GM23248 (cell line): ENCODE measurements around the gene ISOC2. TPM values are rescaled to one million over a fixed set of nuclear protein-coding genes. Genes with fewer than 3 reads are reported as not detected.
"Not testable (repeated sequence)": the region's sequence is repeated elsewhere in the genome, so short reads cannot be mapped to it uniquely, and the experiment has no call there.

ENCODE experiments used
- DNase-seq: peaks from one replicate; pipeline ENCODE4 v3.0.0-alpha.2; 2015
- H2AFZ ChIP-seq: fragments of 200-600 bp; sonication (generic); 2 replicates; pipeline ENCODE4 v1.6.1; 2016; ENCODE audit warnings: antibody characterized with exemption
- H3F3A ChIP-seq: fragments of 200-600 bp; sonication (generic); 2 replicates; pipeline ENCODE4 v1.6.1; 2016; ENCODE audit warnings: mild to moderate bottlenecking, antibody characterized with exemption, mixed run types; ENCODE audit not compliant: insufficient read depth
- H3K27ac ChIP-seq: fragments of 200-600 bp; sonication (generic); 2 replicates; pipeline ENCODE4 v1.5.1; 2016; ENCODE audit warnings: mild to moderate bottlenecking
- H3K27me3 ChIP-seq: fragments of 200-600 bp; sonication (generic); replicated peaks from 2 replicates; pipeline ENCODE4 v1.6.1; 2016; ENCODE audit warnings: mild to moderate bottlenecking; ENCODE audit not compliant: insufficient read depth
- H3K36me3 ChIP-seq: fragments of 200-600 bp; sonication (generic); 2 replicates; pipeline ENCODE4 v1.6.1; 2016; ENCODE audit warnings: low read depth, mild to moderate bottlenecking
- H3K4me1 ChIP-seq: fragments of 200-600 bp; sonication (generic); 2 replicates; pipeline ENCODE4 v1.6.1; 2016; ENCODE audit warnings: mild to moderate bottlenecking; ENCODE audit not compliant: insufficient read depth
- H3K4me2 ChIP-seq: fragments of 200-600 bp; sonication (generic); one replicate; pipeline ENCODE4 v1.6.1; 2016; ENCODE audit warnings: mild to moderate bottlenecking; ENCODE audit not compliant: unreplicated experiment
- H3K4me3 ChIP-seq: fragments of 200-600 bp; sonication (generic); 2 replicates; pipeline ENCODE4 v1.5.1; 2016; ENCODE audit warnings: mild to moderate bottlenecking
- H3K79me2 ChIP-seq: fragments of 200-600 bp; sonication (generic); 2 replicates; pipeline ENCODE4 v1.6.1; 2016; ENCODE audit warnings: mild to moderate bottlenecking; ENCODE audit not compliant: insufficient read depth
- H3K9ac ChIP-seq: fragments of 200-600 bp; sonication (generic); 2 replicates; pipeline ENCODE4 v1.6.1; 2016; ENCODE audit warnings: mild to moderate bottlenecking
- H3K9me2 ChIP-seq: fragments of 200-600 bp; sonication (generic); 2 replicates; pipeline ENCODE4 v1.6.1; 2016; ENCODE audit warnings: mixed run types, mild to moderate bottlenecking, moderate library complexity; ENCODE audit not compliant: insufficient read depth
- H3K9me3 ChIP-seq: fragments of 200-600 bp; sonication (generic); one replicate; pipeline ENCODE4 v1.6.1; 2017; ENCODE audit warnings: low read depth
- H4K20me1 ChIP-seq: fragments of 200-600 bp; sonication (generic); 2 replicates; pipeline ENCODE4 v1.6.0; 2016; ENCODE audit not compliant: insufficient read depth
- EZH2 ChIP-seq: fragments of 200-600 bp; sonication (generic); IDR thresholded peaks from 2 replicates; pipeline ENCODE4 v1.6.1; 2018; ENCODE audit warnings: antibody characterized with exemption, mild to moderate bottlenecking; ENCODE audit not compliant: insufficient read depth, poor library complexity, severe bottlenecking
- EZH2phosphoT487 ChIP-seq: fragments of 200-600 bp; sonication (generic); IDR thresholded peaks from 2 replicates; pipeline ENCODE4 v1.6.1; 2018; ENCODE audit warnings: antibody characterized with exemption, moderate library complexity, mild to moderate bottlenecking, low read depth; ENCODE audit not compliant: insufficient read depth
- WGBS, 2 experiments: methylation state at CpG; one replicate each; pipeline ENCODE4 v1.1.6; 2015 to 2017; ENCODE audit warnings: low lambda C conversion rate in 2 of 2, low coverage in 1 of 2; ENCODE audit errors: missing lambda C conversion rate in 2 of 2; 5-methylcytosine and 5-hydroxymethylcytosine counted together
- in situ Hi-C: fragments of 300-500 bp; cut with MboI; formaldehyde crosslinking; loops from 2 replicates; pipeline ENCODE4 v1.15.0; 2020
- polyA plus RNA-seq: library from polyadenylated mRNA; unstranded; fragments of >200 nt; fragmentation: Nextera tagmentation; extraction: Ambion mirVana; gene quantifications from 2 replicates; pipeline ENCODE4 v1.2.1, GENCODE V29; 2016
- total RNA-seq: library from RNA; depleted of rRNA; stranded (reverse); fragments of >200 nt; shearing (Covaris generic); gene quantifications from 2 replicates; pipeline ENCODE4 v1.2.3, GENCODE V29; 2014

The ISOC2 gene
- total and polyA plus RNA-seq, 2 experiments from 2014 or later = 34.0 to 103 TPM

DNA sequence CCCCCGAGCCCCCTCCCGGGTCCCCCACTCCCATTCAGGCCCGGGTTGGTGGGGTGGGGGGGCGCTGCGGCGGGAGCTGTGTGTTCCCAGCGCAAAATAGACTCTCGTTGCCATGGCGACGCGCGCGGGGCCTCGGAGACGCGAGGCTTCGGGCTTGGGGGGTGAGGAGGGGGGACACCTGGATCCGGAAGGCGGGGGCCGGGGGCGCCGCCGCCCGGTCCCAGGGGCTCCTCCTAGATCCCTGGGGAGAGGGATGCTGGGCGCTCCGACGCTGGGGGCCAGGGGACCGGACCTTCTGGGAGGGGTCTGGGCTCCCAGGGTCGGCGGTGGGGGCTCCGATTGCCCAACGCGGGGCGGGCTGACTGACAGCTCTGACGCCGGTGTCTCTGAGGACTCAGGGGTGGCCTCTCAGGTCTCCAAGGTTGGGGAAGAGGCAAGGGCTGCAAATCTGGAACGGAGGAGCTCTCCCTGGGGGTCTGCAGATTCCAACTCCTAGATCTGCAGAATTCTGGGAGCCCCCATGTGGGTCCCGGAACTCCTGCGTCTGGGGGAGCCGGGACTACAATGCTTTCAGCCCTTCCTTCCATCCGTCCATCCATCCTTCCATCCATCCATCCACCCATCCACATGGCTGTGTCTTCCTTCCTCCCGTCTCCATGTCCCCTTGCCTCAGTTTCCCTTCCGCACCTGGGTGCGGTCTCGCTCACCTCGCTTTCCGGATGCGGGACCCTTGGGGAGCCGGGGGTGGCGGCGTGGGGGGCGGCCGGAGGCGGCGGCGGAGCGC, 9.3 kb downstream of the ISOC2 start:
- no peaks in the 10 kb centered on the region for H3K36me3 ChIP-seq
- H3K4me3 ChIP-seq = peak overlapping the region; percentile 12; the same call in 1 of the 2 replicates
- no peak overlapping the region for H3K27ac ChIP-seq
- peak overlapping the region; percentile 42 for H3K4me2 ChIP-seq
- no peaks in the 10 kb centered on the region; the same call in 1 of the 2 replicates for H4K20me1 ChIP-seq
- in situ Hi-C loops = no loop called here
- TF ChIP-seq EZH2phosphoT487 = no peak
- TF ChIP-seq EZH2 = peak; percentile 22
- peak; percentile 25 for DNase-seq
- H2AFZ ChIP-seq = no peak overlapping the region
- peaks cover 24% of the 10 kb centered on the region for H3K27me3 ChIP-seq
- 2 to 3% methylated on average over 18 to 57 of the region's 57 CpGs for WGBS, 2 experiments
- H3K9me3 ChIP-seq = no peaks in the 10 kb centered on the region
- H3F3A ChIP-seq = no peaks in the 10 kb centered on the region; the same call in 1 of the 2 replicates
- no peaks in the 10 kb centered on the region for H3K4me1 ChIP-seq
- H3K9me2 ChIP-seq = no peaks in the 10 kb centered on the region
- no peaks in the 10 kb centered on the region for H3K79me2 ChIP-seq
- no peak overlapping the region for H3K9ac ChIP-seq

- Histone ChIP-seq H4K20me1 (no peaks in the 10 kb centered on the region; the same call in 1 of the 2 replicates), H3K4me3 (peak overlapping the region; percentile 12; the same call in 1 of the 2 replicates), H3K4me1 (no peaks in the 10 kb centered on the region), H3K27me3 (peaks cover 28% of the 10 kb centered on the region), H3K36me3 (no peaks in the 10 kb centered on the region), H3K27ac (no peak overlapping the region), H3K4me2 (peak overlapping the region; percentile 42), H3K9ac (no peak overlapping the region), H3F3A (no peaks in the 10 kb centered on the region; the same call in 1 of the 2 replicates), H2AFZ (no peak overlapping the region), H3K9me2 (no peaks in the 10 kb centered on the region), H3K79me2 (no peaks in the 10 kb centered on the region), H3K9me3 (no peaks in the 10 kb centered on the region)
- 2 to 13% methylated on average over 9 to 58 of the region's 80 CpGs for WGBS, 2 experiments
- TF ChIP-seq EZH2phosphoT487 (0 out of 2 replicates have a peak, but pooled peaks have one; percentile 75), EZH2 (peak; percentile 98)
- DNase-seq = peak; percentile 37
- in situ Hi-C loops = no loop called here
Measured at GRCh38 chr19:55451163-55451964, 10.1 kb downstream of the ISOC2 start.

GRCh38 chr19:55449469-55449868, 12.0 kb downstream of the ISOC2 start:
- H3K36me3 ChIP-seq = no peaks in the 10 kb centered on the region
- DNase-seq = no peak
- no peak overlapping the region for H3K27ac ChIP-seq
- H4K20me1 ChIP-seq = no peaks in the 10 kb centered on the region; the same call in 1 of the 2 replicates
- H3K27me3 ChIP-seq = peaks cover 32% of the 10 kb centered on the region
- no peaks in the 10 kb centered on the region; the same call in 1 of the 2 replicates for H3F3A ChIP-seq
- no peak overlapping the region for H3K9ac ChIP-seq
- 24 to 32% methylated on average over 8 to 16 of the region's 16 CpGs for WGBS, 2 experiments
- no peak overlapping the region for H2AFZ ChIP-seq
- H3K79me2 ChIP-seq = no peaks in the 10 kb centered on the region
- no peaks in the 10 kb centered on the region for H3K9me2 ChIP-seq
- H3K4me1 ChIP-seq = no peaks in the 10 kb centered on the region
- H3K4me2 ChIP-seq = no peak overlapping the region
- no peak for TF ChIP-seq EZH2phosphoT487
- no peak for TF ChIP-seq EZH2
- in situ Hi-C loops = no loop called here
- H3K4me3 ChIP-seq = no peak overlapping the region
- H3K9me3 ChIP-seq = no peaks in the 10 kb centered on the region

- H3K27ac ChIP-seq, H3K36me3 ChIP-seq, H3K4me1 ChIP-seq, H3K79me2 ChIP-seq, H2AFZ ChIP-seq, H3K4me2 ChIP-seq, H3K9me3 ChIP-seq, H3K9me2 ChIP-seq, DNase-seq, H4K20me1 ChIP-seq, H3K4me3 ChIP-seq, in situ Hi-C loops, H3F3A ChIP-seq, H3K9ac ChIP-seq: not testable (repeated sequence)
- peaks cover 42% of the 10 kb centered on the region for H3K27me3 ChIP-seq
- 66% methylated on average over 5 of the region's 5 CpGs; no CpG with 5 or more reads in 1 of the 2 experiments for WGBS, 2 experiments
Measured at GRCh38 chr19:55448175-55448490, 13.3 kb downstream of the ISOC2 start.
